NT2/D1 (cell line): ENCODE data around the gene RETN.

Source experiments
- SUZ12 ChIP-seq: IDR thresholded peaks from 2 replicates; pipeline ENCODE4 v1.6.1; 2011; ENCODE audit not compliant: insufficient read length, insufficient read depth; ENCODE audit errors: extremely low read depth
- YY1 ChIP-seq: IDR thresholded peaks from 2 replicates; pipeline ENCODE4 v1.6.1; 2011; ENCODE audit not compliant: insufficient read length, insufficient read depth
- ZNF274 ChIP-seq: IDR thresholded peaks from 2 replicates; pipeline ENCODE4 v1.6.1; 2011; ENCODE audit warnings: mild to moderate bottlenecking, low read depth, low read length

DNA sequence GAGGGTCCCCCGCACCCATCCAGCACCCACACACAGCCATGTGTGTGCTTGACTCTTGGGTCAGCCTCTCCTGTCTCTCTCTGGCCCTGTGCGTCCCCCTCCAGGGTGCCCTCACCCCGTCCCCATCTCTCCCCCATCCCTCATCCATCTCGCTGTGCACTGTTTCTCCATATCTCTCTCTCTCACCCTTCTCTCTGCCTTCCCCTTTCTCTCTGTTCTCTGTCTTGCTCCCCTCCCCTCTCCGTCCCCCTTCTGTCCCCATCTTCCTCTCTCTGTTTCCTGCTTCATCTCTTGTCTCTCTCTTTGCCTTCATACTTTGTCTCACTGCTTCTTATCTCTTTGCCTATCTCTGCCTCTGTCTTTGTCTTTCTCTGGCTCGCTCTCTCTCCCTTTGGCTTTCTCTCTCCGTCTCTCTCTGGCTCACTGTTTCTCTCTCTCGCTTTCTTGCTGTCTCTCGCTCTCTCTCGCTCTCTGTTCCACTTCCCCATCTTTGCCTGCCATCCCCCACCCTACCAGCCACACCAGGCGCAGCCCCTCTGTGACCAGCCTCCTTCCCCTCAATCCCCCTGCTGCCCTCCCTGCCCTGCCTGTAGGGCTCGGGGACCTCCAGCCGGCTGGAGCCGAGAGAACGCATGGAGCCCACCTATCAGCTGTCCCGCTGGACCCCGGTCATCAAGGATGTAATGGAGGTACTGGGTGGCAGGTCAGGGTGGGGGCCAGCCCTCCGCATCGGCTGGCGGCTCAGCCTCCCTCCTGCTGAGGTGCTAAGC, 23.0 kb upstream of the RETN start:
- no peak for TF ChIP-seq YY1
- no peak for TF ChIP-seq SUZ12
- no peak for TF ChIP-seq ZNF274
